Measurements from ENCODE around the gene WASHC2C.
"Not testable (repeated sequence)": the region's sequence is repeated elsewhere in the genome, so short reads cannot be mapped to it uniquely, and the experiment has no call there.

The WASHC2C gene, protein sequence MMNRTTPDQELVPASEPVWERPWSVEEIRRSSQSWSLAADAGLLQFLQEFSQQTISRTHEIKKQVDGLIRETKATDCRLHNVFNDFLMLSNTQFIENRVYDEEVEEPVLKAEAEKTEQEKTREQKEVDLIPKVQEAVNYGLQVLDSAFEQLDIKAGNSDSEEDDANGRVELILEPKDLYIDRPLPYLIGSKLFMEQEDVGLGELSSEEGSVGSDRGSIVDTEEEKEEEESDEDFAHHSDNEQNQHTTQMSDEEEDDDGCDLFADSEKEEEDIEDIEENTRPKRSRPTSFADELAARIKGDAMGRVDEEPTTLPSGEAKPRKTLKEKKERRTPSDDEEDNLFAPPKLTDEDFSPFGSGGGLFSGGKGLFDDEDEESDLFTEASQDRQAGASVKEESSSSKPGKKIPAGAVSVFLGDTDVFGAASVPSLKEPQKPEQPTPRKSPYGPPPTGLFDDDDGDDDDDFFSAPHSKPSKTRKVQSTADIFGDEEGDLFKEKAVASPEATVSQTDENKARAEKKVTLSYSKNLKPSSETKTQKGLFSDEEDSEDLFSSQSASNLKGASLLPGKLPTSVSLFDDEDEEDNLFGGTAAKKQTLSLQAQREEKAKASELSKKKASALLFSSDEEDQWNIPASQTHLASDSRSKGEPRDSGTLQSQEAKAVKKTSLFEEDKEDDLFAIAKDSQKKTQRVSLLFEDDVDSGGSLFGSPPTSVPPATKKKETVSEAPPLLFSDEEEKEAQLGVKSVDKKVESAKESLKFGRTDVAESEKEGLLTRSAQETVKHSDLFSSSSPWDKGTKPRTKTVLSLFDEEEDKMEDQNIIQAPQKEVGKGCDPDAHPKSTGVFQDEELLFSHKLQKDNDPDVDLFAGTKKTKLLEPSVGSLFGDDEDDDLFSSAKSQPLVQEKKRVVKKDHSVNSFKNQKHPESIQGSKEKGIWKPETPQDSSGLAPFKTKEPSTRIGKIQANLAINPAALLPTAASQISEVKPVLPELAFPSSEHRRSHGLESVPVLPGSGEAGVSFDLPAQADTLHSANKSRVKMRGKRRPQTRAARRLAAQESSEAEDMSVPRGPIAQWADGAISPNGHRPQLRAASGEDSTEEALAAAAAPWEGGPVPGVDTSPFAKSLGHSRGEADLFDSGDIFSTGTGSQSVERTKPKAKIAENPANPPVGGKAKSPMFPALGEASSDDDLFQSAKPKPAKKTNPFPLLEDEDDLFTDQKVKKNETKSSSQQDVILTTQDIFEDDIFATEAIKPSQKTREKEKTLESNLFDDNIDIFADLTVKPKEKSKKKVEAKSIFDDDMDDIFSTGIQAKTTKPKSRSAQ (N-terminal part only)

GRCh38 chr10:45726703-45727420, at the start of gene WASHC2C:
Gene WASHC2C (plus strand): TSS chr10:45727266. CDS start chr10:45727318, 52 bp downstream.
- peak; percentile 63 for DNase-seq

- not testable (repeated sequence) for DNase-seq
Measured at GRCh38 chr10:45678467-45678866, 48.6 kb upstream of the WASHC2C start.

GRCh38 chr10:45710200-45710796, 16.8 kb upstream of the WASHC2C start:
- DNase-seq: not testable (repeated sequence)

GRCh38 chr10:45711223-45711622, 15.8 kb upstream of the WASHC2C start:
- not testable (repeated sequence) for DNase-seq

DNA sequence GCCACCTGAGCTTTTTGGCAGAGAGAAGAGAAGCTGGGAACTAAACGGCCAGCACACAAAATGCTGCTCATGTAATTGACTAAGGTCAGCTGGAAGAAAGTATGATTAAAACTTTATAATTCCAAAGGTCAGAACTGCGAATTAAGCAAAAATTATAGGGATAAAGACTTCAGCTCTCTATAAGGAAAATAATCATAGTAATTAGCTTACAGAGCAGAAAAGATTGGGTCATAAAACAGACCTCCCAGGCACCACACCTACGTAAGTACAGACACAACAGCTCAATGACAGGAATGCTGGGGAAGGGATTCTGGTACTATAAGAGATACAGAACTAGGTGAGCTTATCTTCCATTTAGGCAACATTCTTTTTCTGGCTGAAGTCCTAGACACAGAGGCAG, 10.0 kb upstream of the WASHC2C start:
- not testable (repeated sequence) for DNase-seq

GRCh38 chr10:45717642-45718041, 9.4 kb upstream of the WASHC2C start:
- DNase-seq: not testable (repeated sequence)

DNA sequence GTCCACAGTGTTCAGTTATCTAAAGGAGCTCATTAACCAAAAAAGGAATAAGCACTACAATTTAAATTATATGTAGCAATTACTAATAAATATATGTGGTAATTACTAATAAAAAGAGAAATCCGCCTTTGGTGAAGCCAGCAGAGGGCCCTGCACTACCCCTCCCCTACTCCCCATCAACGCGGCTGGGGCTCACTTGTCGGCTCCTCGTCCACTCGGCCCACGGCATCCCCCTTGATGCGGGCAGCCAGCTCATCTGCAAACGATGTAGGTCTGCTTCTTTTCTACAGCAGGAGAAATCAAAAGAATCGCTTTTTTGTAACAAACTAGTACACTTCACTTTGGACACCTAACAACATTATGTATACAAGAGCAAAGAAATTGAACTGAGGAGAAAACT, 5.6 kb upstream of the WASHC2C start:
- not testable (repeated sequence) for DNase-seq

DNA sequence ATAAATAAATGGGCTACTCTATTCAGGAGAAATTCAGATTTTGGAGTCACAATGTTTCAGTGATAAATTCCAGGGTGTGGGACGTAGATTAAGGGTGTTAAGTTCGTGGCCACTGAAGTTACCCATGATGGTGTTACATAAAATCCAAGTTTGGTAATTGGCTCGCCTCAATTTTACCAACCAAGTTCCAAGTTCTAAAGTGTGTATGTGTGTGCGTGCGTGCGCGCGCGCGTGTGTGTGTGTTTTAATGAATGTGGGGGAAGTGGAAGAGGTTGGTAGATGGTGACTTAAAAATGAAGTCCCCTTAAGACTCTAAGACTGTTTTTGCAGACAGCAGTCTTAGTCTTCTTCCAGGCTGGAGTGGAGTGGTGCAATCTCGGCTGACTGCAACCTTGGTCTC, 3.2 kb upstream of the WASHC2C start:
- not testable (repeated sequence) for DNase-seq

- DNase-seq: not testable (repeated sequence)
Measured at GRCh38 chr10:45727421-45727965, 427 bp downstream of the WASHC2C start.

DNA sequence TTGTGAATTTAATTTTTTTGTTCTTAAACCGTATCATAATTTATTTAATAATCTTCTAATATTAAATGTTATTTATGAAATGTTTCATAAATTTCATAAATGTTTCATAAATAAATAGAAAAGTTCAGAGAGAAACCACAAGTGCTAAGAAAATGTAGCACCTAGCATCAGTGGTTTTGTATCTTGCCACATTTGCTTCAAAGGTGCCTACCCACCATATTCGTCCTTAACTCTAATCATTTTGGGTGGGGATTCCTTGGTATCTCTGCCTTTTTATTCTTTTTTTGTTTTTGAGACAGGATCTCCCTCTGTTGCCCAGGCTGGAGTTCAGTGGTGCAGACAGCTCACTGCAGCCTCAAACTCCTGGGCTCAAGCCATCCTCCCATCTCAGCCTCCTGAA, 7.4 kb downstream of the WASHC2C start:
- not testable (repeated sequence) for DNase-seq

- DNase-seq: not testable (repeated sequence)
Measured at GRCh38 chr10:45734867-45735266, 7.8 kb downstream of the WASHC2C start.

- not testable (repeated sequence) for DNase-seq
Measured at GRCh38 chr10:45741559-45741958, 14.5 kb downstream of the WASHC2C start.

GRCh38 chr10:45742014-45742413, 14.9 kb downstream of the WASHC2C start:
- not testable (repeated sequence) for DNase-seq

- not testable (repeated sequence) for DNase-seq
Measured at GRCh38 chr10:45751141-45751540, 24.1 kb downstream of the WASHC2C start.

- DNase-seq: not testable (repeated sequence)
Measured at GRCh38 chr10:45752210-45752609, 25.1 kb downstream of the WASHC2C start.

DNA sequence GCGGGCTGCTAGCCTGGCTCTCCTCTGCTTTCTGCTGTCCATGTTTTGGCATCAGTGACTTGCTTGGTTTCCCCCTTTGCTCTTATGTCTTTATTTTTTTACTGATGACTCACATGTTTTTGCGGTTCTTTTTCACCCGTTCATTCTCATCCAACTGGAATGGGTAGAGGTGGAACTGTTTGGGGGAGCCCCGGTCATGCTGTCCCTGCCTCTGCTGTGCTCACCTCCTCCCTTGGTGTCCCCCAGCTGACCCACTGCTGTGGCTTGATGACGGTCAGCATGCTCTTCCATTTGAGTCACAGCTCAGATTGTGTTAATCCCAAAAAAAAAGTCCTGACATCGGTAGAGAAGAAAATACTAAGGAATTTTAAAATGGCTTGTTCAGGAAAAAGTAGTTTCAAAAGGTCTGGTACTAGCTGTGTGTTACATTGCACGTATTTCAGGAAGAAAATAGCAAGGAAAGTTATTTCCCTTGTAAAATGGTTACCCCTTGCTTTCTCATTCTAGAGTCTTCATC, 27.0 kb downstream of the WASHC2C start:
- DNase-seq: not testable (repeated sequence)

DNA sequence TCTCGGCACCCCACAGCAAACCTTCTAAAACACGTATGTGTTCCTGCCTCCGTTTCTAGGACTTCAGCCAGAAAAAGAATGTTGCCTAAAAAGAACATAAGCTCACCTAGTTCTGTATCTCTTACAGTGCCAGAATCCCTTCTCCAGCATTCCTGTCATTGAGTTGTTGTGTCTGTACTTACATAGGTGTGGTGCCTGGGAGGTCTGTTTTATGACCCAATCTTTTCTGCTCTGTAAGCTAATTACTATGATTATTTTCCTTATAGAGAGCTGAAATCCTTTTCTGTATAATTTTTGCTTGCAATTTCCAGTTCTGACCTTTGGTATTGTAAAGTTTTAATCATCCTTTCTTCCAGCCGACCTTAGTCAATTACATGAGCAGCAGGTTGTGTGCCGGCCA, 28.0 kb downstream of the WASHC2C start:
- DNase-seq: not testable (repeated sequence)

DNA sequence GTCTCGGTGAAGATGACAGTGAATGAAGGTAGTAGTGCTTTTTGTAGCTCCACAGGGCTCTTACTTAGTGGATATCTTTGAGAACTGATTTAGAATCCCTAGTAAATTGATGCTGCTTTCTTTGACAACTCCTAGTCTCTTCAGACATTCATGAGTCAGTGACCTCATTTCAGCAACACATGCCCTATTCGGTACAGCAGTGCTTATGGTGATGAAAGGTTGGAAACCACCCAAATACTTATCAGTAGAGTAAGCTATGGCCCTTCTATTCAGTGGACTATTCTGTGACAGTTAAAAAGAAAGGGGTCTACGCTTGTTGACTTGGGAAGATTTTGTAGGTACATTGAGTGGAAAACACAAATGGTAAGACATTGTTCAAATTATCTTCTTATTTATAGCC, 29.0 kb downstream of the WASHC2C start:
- DNase-seq: not testable (repeated sequence)

DNA sequence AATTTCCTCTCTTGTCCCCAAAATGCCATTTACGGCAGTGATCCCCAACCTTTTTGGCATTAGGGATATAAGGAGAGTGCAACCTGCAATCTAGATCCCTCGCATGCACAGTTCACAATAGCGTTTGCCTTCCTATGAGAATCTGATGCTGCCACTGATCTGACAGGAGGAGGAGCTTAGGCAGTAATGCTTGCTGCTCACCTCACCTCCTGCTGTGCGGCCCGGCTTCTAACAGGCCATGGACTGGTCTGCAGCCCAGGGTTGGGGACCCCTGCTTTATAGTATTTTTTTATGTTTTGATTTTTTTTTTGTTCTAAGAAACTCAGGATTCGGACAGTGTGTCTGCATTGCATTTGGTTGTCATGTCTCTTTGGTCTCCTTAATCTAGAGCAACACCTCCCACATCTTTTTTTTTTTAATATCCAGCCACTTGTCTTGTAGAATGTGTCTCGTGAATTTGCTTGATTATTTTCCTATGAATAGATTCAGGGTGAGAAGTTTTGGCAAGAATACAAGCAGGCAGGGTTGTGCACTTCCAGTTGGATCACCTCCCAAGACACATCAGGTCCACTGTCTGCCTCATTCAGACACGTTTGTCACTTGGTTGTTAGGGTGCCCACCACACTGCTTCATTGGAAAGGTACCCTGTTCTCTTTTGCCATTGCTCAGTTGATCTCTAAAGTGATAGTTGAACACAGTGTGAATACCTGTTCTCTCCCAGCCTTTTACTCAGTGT, 30.8 kb downstream of the WASHC2C start:
- DNase-seq: not testable (repeated sequence)

- not testable (repeated sequence) for DNase-seq
Measured at GRCh38 chr10:45761622-45762021, 34.6 kb downstream of the WASHC2C start.

Data from NCI-H1092 (cell line).